ACHN (cell line): ENCODE results near the gene FOSL1.
A peak's percentile ranks its signal among the peaks of the same experiment; 100 is the strongest.

ENCODE experiments used
- DNase-seq: peaks from one replicate; pipeline ENCODE4 v3.0.0-alpha.2; 2015
- in situ Hi-C: cut with HindIII; loops from 2 replicates; pipeline ENCODE4 v1.10.0; 2017; ENCODE audit warnings: low sequenced_read_pairs, low pct_ligation_motif_present, low pct_unique_long_range_greater_than_20kb

The FOSL1 gene

GRCh38 chr11:65921876-65922275, 21.7 kb upstream of the FOSL1 start:
- no peak for DNase-seq
- in situ Hi-C loops = no loop called here

- in situ Hi-C loops = no loop called here
- DNase-seq = no peak
Measured at GRCh38 chr11:65921033-65921555, 20.9 kb upstream of the FOSL1 start.

DNA sequence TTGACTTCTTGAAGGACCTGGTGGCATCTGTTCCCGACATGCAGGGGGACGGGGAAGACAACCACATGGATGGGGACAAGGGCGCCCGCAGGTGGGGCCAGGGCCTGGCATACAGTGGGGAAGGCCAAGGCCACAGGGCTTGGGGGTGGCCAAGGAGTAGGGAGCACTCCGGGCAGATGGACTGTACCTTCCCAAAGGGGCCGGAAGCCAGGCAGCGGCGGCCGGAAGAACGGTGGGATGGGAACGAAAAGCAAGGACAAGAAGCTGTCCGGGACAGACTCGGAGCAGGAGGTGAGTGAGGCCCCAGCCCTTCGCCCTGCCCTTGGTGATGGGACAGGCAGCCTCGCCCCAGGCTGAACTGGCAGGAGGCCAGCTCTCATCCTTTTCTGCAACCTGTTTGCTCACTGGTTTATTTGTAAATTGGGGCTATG, 20.2 kb upstream of the FOSL1 start:
- no peak for DNase-seq
- in situ Hi-C loops = no loop called here

- peak; percentile 9 for DNase-seq
- in situ Hi-C loops = no loop called here
Measured at GRCh38 chr11:65919573-65920371, 19.6 kb upstream of the FOSL1 start.

DNA sequence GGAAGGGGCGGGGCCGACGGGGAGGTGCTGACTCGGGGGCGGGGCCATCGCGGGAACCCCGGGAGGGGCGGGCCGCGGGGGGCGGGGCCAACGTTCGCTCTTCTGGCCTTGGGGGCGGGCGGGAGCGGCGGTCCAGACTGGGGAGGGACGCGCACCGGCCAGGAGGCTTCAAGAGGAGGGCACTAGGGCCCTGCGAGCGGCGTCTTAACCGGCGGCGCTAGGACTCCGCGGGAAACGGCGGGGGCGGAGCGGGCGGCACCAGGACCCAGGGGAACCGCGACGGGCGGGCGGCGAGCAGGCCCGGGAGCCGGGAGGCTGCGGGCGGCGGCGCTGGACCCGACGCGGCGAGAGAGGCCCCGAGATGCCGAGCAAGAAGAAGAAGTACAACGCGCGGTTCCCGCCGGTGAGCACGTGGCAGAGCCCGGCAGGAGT, 19.0 kb upstream of the FOSL1 start, which contains the start of gene DRAP1:
Gene DRAP1, plus strand, starts transcription at position 286 of the 432 bp plus-strand sequence. Its CDS starts 76 bp downstream, at position 362.
- DNase-seq = peak; percentile 94
- in situ Hi-C loops = no loop called here

DNA sequence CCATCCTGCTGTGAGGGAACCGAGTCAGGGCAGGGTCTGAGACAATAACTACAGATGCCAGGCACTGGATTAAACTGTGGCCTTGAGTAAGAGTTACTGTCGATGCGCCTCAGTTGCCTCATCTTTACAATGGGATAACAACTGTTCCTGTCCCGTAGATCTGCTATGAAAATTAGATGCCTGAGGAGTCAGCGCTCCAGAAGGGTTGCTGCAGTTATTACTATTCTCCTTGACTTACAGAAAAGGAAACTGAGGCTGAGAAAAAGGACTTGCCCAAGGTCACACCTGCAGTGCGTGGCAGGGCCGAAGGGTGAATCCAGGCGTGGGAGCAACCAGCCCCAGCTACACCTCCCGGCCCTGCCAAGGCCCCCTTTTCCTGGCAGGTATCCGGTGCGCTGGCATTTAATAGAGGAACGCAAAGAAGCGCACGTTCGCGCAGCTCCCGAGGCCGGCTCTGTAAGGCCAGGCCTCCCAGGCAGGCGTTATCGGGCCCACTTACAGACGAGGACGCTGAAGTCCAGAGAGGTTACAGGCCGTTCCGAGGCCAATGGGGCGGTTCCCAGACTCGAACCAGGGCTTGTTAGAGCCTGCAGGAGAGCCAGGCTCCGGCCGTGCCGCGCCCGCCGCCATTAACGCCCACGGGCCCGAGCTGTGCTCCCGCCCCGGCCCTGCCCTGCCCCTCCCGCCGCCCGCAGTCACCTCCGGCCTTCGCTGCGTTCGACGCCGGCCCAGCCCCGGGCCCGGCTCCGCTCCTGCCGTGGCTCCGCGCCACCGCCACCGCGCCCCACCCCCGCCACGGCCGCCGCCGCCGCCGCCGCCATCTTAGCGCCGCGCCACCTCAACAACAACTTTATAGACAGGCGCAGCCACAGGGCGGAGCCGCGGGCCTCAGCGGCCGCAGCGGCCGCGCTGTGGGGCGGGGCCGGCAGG, 18.3 kb upstream of the FOSL1 start, which contains the start of gene C11orf68:
Gene C11orf68, minus strand, starts transcription at position 852 of the 930 bp plus-strand sequence. Its CDS starts 31 bp downstream, at position 821.
- in situ Hi-C loops = no loop called here
- peak; percentile 16 for DNase-seq

DNA sequence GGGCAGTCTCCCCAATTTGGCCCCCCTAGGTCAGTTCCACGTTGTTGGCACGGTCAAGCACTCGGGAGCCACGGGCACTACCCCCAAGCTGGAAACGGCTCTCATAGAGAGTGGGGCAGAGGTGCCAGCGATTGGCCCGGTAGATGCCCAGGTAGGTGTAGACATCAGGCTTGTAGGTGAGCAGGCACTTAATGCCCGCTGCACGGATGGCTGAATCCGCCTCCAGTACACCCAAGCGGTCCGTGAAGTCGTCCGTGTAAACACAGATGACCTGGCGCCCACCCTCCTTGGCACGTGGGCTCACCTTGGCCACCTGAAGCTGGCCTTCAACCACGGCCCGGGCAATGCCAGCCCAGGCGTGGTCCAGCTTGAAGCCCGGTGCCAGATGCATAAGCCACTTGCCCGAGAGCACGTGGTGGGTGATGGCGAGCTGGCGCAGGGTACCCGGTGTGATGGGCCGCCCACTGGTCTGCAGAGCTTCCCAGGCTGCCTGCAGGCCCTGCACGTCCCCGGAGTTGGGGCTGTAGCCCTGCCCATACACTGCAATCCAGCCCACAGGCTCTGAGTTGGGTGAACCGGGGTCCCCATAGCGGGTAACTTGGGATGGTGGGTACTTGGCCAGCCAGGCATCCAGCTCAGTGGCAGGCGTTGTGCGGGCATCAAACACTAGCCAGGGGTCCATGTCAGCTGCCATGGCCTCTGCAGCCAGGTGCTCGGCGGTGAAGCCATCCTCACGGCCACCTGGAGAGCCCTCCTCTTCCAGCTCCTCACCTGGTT, 17.4 kb upstream of the FOSL1 start:
- in situ Hi-C loops = no loop called here
- no peak for DNase-seq

DNA sequence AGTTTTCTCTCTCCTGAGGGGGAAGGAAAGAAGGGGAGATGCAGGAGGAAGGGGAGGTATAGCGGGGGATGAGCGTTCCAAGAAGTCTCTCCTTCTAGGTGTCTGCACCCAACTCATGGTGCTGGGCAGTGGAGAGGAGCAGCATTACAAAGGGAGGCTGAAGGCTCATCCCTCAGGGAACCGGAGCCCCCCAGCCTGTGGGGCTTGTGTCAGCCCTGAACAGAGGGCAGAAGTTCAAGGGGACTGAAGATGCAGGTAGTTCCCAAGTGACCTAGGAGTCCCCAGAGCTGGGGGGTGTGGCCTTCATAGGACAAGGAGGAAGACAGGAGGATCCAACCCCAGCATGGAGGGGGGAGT, 16.9 kb upstream of the FOSL1 start:
- in situ Hi-C loops = no loop called here
- DNase-seq = no peak

DNA sequence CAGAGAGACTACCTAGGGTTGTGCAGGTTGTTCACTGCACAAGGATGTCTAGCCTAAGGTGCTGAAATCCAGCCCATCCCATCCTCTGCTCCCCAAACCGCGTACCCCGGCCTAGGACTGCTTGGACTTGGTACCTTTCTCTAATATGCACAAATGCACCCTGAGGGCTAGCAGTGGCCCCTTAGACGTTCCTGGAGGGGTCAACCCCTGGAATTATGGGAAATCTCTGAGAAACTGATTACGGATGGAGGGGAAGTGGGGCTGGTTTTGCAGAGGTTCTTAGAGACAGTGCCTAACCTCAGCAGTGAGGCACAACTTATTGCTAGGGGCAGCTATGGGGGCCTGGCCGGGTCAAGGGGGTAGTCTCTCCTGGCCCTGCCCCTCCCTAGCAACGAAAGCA, 16.2 kb upstream of the FOSL1 start:
- no peak for DNase-seq
- in situ Hi-C loops = no loop called here

- in situ Hi-C loops = no loop called here
- peak; percentile 97 for DNase-seq
Measured at GRCh38 chr11:65915821-65916251, 15.6 kb upstream of the FOSL1 start.

GRCh38 chr11:65915101-65915820, 15.1 kb upstream of the FOSL1 start:
- in situ Hi-C loops = no loop called here
- DNase-seq = peak; percentile 57

DNA sequence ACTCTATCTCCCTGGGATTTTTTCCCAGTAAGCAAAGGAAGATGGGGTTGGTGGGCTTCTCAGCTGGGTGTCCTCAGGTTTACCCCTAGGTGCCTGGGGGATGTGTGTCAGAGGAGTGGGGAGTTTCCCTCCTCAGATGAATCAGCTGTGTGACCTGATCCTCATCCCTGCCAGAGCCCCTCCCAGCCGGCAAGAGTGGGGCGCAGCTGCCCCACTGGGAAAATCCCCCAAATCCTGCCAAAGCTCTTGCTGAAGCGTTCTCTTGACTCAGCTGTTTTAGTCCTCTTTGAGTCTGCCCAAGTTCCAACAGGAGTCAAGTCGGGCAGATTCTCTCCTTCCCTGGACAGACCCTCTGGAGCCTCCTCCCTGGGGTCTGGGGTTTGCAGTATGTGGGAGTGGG, 12.7 kb upstream of the FOSL1 start:
- peak; percentile 44 for DNase-seq
- in situ Hi-C loops = no loop called here

DNA sequence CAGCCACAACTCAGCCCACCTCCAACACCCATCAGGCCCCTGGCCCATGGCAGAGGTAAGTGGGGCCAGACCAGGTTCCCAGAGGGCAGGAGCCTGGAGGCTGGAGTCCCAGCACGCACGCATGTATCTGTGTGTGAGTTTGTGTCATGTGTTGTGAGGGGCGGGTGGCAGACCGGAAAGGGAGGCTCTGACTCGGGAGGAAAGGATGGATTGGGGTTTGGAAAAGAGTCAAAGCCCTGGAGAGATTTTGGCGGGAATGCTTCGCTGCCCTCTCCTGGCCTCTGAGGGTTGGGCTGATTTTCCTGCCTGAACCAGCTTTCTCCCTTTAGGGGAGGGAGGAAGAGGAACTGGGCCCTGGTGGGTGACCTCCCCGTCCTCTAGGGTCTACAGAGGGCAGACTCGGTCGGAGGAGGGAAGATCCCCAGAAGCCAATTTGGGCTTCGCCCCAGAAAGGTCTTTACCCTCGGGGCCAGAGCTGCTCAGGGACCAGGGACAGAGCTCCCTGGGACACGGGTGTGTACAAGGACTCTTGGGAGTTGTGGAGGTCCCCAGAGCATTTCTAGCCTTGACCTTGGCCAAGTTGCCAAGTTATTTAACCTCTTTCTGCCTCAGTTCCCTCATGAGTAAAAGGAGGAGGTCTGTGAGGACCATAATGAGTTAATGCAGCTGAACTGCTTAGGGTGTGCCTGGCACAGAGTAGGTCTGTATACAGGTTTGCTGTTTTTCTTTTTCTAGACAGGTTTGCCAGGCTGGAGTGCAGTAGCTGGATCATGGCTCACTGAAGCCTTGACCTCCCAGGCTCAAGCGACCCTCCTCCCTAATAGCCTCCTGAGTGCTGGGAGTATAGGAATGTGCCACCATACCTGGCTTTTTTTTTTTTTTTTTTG, 11.7 kb upstream of the FOSL1 start:
- peak; percentile 87 for DNase-seq
- in situ Hi-C loops = no loop called here

- in situ Hi-C loops = no loop called here
- DNase-seq = no peak
Measured at GRCh38 chr11:65907878-65908277, 7.7 kb upstream of the FOSL1 start.

DNA sequence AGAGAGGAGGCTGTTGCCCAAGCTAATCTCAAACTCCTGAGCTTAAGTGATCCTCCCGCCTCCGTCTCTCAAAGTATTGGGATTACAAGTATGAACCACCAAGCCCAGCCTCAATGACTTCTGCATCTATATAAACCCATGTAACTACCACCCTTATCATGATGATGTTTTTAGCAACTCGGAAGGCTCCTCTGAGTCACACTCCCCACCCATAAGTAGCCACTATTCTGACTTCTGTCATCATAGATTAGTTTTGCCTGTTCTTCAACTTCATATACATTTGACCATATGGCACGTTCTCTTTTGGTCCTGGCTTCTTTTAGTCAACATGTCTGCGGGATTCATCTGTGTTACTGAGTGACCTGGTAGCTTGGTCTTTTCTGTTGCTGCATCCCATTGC, 6.4 kb upstream of the FOSL1 start:
- in situ Hi-C loops = no loop called here
- DNase-seq = no peak

DNA sequence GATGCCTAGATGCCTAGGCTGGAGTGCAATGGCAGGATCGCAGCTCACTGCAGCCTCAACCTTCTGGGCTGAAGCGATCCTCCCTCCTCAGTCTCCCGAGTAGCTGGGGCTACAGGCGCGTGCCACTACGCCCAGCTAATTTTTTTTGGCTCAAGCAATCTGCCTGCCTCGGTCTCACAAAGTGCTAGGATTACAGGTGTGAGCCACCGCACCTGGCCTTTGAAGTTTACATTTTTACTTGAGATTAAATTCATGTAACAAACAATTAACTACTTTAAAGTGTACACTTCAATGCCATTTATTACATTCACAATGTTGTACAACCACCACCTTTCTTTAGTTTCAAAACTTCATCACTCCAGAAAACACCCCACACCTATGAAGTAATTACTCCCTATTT, 3.5 kb upstream of the FOSL1 start:
- DNase-seq = no peak
- in situ Hi-C loops = no loop called here

- peak; percentile 93 for DNase-seq
- in situ Hi-C loops = no loop called here
Measured at GRCh38 chr11:65903068-65903481, 2.9 kb upstream of the FOSL1 start.
